ENCODE measurements around the gene IGIP.

Gene IGIP

DNA sequence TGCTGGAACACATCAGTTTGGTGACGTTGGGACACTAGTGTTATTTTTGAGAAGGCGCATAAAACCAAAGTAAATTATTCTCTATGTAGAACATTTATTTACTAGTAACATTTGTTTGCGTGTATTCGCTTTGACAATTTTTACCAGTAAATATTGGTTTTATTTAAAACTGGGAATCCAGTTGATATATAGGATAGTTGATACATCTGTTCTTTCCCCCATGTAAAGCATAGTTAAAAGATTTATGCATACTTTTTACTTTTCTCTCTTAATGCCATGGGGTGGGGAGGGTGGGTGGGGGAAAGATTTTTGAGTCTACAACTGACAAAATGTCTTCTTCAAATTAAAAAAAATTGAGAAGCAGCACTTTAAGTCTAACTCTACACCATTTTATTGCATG lies at the start of gene IGIP:
IGIP (plus strand) TSS at position 301 of the 400 bp plus-strand sequence. CDS start 2,540 bp downstream, outside the sequence.
- no peak for DNase-seq (ENCODE audit: low read depth)

DNA sequence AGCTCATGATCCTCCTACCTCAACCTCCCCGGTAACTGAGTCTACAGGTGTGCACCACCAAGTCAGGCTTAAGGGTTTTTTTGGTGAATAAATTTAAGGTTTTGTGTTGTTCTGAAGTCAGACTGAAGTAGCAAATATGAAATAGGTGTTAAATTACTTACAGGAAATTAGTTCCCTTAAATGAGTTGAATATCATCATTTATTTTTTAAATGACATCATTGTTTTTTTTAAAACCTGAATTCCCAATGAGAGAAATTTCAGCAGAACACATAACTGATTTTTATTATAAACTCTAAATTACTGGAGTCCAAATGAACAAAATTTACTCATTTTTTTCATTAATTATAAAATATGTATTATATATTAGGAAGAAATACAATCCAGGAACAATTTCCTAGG lies 49.6 kb upstream of the IGIP start:
- no peak for DNase-seq (ENCODE audit: low read depth)

DNA sequence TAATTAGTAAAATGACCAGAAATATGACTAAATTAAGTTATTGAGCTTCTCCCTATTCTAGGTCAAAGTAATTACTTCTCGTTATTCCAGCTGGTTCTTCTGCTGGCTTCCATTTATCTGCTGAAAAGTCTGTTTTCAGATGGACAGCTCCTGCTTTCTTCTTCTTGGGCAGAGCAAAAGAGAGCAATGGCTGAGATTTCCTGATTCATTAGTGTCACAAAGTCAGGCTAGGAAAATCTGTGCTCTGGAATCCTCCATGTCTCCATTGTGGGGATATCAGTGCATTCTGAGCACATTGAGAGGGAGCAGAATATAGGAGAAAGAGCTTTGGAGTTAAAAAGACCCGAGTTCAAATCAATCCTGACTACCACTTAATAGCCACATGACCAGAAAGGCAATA lies 48.9 kb upstream of the IGIP start:
- DNase-seq (ENCODE audit: low read depth): no peak

DNA sequence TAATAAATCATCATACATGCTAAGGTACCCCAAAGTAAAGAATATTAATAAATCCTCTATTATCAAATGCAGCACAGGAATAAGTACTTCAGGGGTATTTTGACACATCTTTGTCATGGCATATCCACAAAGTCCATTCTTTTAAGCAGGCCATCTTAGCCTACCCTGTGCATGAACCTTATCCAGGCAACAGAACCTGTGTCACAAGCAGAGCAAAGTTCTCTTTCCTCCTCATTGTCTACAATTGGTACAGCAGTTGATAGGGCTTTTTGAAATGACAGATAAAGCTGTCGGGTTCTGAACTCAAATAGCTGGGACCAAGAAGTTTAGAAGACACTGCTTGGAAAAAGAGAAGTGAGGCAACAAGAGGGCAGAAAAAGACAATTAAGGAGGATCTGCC lies 42.6 kb upstream of the IGIP start:
- DNase-seq (ENCODE audit: low read depth): no peak

DNA sequence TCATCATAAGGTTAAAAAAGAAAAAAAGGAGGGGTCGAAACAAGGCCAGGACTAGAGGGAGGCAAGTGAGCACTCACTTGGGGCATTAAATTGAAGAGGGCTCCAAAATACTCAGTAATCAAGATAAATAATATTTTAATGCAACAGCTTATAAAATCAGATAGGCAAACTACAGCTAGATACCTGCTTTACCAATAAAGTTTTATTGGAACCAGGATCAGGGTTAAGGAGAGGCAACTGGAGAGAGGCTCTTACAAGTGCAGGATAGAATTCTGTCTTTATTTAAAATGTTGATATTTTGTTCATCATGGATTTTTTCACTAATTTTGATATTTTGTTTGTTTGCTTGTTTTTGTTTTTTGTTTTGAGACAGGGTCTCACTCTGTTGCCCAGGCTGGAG lies 42.1 kb upstream of the IGIP start:
- no peak for DNase-seq (ENCODE audit: low read depth)

DNA sequence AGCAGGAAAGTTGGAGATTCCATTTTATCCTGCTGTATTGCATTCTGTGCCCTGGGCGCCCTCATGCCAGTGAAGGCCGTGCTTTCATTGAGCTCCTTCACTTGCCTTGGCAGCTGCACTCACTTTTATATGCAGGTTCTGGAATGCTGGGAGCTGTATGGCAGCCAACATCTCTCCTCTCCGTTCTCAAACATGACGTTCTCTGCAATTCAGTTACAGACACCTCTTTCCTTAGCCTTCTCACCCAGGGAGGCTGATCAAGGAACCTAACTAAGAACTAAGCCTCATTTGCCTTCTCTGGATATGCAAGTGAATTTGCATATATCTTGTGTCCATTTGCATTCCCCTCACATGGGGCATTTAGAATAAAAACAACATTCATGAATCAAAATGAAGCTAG lies 41.2 kb upstream of the IGIP start:
- no peak for DNase-seq (ENCODE audit: low read depth)

DNA sequence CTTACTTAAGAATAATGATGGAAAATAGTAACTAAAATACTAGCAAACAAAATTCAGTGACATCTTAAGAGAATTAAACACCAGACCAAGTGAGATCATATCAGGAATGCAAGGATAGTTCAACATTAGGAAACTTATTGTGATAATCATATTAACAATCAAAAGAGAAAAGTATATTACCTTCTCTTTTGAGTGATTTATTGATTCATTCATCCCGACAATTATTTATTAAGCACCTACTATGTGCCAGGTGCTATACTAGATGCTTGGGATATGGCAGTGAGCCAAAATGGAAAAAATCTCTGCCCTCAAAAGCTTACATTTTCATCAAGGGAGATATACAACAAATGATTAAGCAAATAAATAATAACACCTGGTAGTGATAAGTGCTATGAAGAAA lies 35.5 kb upstream of the IGIP start:
- no peak for DNase-seq (ENCODE audit: low read depth)

DNA sequence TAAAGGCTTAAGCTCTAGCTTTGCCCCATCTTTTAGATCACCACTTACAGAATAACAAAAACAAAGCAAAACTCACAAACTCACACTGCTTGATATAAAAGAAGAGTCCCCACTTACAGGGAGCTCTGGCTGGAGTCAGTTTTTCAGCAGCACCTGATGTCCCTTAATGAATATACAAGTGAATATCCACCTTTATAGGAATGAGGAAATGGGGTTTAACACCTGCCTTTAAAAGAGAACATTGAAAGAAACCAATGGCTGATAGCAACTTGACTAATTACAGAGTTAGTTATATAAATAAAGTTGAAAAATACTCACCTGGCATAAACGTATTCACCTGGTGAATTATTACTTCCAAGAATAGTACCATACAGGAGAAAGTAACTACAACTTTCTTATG lies 32.6 kb upstream of the IGIP start:
- no peak for DNase-seq (ENCODE audit: low read depth)

DNA sequence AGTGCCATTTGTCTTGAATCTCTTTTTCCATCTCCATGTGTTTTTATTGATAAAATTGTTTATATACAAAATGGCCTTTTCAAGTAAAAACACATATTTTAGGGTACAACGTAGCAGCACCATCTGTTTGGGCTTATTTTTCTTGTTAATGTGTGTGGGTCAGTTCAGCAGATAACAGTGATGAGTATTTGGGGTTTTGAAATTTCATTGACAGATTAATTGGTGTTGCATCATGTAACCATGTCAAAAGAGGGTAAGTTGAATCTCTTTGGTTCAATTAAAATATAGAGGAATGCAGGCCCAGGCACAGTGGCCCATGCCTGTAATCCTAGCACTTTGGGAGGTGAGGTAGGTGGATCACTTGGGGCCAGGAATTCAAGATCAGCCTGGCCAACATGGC lies 31.9 kb upstream of the IGIP start:
- DNase-seq (ENCODE audit: low read depth): no peak

DNA sequence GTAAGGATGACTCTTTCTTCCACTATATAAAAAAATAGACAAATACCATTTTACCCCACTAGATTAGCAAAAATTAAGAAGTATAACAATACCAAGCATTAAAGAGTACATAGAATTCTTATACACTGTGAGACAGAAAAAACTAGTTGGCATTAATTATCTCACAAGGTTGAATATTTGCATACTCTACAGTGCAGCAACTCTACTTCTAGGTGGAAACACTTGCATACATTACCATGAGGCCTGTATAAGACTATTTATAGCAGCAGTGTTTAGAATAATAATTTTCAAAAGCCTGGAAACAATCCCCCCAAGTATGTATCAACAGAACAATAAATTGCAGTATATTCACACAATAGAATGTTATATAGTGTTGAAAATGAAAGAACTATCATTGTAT lies 30.8 kb upstream of the IGIP start:
- DNase-seq (ENCODE audit: low read depth): no peak

DNA sequence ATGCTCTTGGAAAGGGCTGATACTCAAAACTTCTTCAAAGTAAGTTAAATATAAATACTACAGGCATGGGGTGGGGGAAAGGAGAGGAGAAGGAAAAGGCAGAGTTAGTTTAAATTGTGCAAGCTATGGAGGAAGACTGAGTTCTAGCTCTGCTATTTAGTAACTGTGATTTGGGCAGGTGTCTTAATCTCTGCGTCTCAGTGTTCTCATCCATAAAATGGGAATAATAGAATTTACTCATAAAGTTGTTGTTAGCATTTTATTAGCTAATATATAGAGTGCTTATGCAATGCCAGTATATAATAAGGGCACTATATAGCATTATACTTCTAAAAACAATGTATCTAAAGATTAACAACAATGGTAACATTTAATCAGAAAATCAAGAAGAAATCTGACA lies 24.6 kb upstream of the IGIP start:
- DNase-seq (ENCODE audit: low read depth): no peak

DNA sequence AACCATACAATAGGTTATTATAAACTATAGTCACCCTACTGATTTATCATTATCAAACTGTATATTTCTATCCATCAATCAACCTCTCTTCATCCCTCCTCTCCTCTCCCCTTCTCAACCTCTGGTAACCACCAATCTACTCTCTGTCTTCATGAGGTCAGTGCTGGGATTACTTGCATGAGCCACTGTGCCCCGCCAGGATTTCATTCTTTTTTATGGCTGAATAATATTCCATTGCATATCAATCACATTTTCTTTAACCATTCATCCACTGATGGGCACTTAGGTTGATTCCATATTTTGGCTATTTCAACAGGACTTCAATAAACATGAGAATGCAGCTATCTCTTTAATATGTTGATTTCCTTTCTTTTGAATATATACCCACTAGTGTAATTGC lies 22.6 kb upstream of the IGIP start:
- no peak for DNase-seq (ENCODE audit: low read depth)

DNA sequence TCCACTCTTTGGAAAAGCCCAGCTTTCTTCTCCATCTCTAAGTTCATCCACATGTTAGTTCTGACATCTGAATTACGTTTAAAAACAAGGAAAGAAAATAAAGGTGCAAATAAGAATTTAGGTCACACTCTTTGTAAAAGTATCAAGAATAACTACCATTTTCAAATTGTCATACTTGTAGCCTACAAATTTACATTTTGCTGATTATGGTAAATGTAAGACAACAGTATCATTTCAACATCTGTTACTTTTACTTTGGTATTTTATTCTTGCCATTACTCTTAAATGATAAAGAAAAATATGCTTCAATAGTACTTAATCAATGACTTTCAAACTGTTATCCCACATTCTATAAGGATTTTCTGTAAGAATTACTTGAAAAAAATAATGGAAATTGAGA lies 21.6 kb upstream of the IGIP start:
- no peak for DNase-seq (ENCODE audit: low read depth)

DNA sequence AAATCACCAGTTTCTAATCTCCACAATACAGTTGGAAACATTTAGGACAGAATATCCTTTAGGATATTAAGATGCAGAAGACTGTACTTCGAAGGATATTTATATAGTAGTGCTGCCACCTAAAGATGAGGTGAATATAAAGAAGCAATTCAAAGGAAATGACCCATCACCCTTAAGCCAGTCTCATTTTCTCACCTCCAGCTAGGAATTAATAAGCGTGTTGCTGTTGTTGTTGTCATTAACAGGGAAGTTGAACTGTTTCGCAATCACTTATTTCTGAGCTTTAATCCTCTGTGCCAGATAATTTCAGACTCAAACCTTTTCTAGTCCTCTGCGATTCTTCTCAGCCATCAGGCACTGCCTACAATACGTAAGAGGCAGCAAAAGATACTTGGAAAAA lies 19.6 kb upstream of the IGIP start:
- no peak for DNase-seq (ENCODE audit: low read depth)

DNA sequence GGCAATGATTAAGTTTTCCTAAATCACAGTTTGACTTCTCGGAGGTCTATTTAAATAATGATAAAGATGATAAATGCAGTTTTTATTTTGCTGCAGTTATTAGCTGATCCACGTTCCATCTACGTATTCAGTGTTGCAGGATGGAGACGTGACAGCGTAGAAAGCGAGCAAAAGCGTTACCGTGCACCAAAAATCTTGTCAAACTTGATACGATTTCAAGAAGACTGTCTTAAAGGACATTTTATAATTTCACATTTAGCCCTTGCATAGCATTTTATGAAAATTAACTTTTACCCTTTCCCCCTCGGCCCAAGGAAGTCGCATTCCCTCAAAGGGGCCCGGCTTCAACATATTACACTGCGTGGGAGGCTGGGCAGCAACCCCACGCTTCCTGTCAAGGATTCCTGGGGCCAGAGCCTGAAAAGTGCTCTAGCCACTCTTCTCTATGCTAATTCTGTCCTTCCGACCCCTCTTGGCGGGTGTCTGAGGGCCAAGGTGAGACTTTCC lies 18.9 kb upstream of the IGIP start:
- no peak for DNase-seq (ENCODE audit: low read depth)

DNA sequence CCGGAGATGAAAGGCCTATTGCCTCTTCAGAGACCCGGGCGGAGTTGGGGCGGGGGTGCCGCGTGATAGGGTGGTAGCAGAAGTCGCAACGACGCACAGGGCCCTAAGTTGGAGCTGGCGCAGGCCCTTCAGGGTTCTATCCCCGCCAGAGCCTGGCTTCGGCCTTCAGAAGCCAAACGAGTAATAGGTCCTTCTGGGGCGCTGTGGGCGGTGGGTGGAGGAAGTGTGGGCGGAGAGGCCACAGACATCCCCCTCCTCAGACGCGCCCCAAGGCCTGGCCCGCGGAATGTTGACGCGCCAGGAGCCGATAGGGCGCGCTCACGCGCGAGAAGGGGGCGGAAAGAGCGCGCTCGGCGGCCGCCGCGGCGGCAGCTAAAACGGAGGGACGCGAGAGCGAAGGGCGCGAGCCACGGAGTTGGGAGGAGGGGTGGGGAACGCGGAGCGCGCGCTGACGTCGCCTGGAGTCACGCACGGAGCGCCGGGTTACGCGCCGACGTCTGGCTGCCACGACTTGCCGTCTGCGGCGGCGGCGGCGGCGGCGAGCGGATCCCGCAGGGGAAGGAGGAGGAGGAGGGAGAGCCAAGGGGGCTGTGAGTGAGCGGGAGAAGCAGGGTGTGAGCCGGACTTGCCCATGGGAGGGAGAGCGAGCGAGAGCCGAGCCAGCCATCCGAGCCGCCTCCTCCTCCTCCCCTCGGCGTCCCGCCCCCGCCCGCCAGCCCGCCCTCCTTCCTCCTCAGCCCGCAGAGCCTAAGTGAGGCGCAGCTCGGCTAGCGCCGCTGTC lies 18.2 kb upstream of the IGIP start:
- DNase-seq (ENCODE audit: low read depth): peak; percentile 61

DNA sequence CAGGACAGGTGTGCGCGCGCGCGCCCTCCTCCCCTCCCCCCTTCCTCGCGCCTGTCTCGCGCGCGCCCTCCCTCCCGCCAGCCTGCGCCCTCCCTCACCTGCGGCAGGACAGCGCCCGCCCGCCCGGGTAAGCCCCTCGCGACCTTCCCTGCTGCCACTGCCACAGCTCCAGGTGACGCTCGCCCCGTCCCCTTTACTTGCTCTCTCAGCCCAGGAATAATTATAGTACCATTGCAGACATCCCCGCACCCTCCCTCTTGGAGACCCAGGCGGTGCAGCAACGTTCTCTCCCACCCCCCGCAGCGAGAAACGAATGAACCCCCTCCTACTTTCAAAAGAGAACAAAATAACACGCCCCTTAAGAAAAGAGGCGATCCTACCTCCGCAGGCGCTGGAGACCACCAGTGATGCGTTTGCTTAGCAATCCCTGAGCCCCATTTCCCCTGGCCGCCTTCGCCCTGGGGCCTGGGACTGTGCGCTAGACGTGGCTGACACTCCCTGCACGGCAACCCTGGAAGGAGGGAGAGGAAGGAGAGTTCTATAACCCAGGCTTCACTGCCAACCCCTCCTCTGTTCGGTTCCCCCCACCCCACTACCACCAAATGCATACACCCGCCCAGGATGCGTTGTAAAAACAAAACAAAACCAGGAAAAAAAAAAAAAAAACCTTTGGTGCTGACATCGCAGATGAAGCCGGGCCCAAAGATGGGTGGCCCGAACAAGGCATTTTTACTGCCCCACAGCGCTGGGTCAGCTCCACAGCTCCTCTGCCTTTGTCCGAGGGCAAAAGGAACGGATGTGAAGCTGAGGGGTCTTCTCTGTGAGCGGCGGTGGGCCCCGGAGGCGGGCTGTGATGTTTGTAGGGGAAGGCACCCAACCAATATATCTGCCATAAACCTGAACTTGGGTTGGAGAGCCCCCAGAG lies 17.4 kb upstream of the IGIP start:
- no peak for DNase-seq (ENCODE audit: low read depth)

DNA sequence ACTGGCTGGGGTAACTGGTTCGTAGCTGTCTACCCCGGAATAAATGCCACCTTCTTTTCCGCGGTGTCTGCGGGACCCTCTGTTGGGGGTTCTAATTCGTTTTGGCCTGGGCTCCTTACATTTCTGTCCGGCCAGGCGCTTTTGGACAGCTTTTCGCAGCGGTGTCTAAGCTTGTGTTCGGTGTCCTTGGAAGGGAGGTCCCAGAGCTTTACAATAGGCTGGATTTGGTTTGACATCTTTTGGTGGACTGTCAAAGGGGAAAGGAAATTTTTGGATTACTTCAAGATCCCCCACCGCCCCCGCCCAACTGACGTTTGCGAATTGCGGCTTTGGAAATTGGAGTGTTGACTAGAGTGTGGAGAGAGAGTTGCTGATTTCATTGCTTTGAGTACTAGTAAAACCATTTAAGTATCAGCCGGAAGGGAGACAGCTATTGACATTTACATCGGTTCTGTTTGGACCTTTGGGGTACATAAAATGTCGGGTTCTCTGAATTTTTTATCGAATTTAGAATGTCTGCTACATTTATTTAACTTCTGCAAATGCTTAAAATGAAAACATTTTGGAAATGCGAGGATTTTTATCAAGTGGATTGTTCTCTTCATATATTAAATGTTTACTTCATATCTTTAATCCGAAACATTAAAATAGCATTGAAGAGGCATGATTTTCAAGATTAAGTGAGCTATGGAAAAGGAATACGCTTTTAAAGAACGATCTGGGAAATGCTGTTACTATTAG lies 16.5 kb upstream of the IGIP start:
- no peak for DNase-seq (ENCODE audit: low read depth)

DNA sequence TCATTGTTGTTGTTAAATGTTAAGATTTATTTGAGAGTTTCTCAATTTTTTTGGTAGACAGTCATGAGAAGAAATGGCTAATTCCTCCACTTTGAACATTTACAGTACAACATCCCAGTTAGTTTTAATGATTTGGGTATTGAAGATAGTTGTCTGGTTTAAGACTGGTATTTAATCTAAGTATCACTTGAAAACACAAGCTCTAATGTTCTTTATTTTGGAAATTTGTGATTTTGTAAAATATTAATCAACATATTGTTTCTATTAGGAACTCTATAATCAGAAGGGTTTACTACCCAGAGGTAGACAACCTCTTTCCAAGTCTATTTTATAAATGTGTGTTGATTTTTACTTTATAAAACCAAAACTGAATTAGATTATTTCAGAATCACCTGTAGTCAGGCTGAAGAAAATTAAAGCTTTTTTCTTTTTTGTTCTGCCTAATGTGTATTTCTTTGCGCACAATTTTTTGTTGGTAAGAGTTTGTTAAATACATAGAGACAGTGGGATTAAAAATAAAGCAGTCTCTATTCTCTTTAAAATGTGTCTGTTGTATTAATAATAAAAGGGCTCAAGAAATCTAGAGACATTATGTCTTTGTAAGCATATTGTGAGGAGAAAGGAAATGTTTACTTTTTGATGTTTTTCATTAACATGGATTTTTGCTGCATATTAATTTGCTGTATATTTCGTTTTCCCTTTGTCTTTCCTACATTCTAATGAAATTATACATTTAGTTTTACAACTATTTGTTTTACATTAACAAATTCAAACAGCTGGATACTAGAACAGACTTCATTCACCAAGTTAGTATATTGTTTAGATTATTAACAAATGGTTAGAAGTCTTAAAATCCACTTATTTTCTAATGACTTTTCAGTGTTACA lies 15.7 kb upstream of the IGIP start:
- DNase-seq (ENCODE audit: low read depth): no peak

DNA sequence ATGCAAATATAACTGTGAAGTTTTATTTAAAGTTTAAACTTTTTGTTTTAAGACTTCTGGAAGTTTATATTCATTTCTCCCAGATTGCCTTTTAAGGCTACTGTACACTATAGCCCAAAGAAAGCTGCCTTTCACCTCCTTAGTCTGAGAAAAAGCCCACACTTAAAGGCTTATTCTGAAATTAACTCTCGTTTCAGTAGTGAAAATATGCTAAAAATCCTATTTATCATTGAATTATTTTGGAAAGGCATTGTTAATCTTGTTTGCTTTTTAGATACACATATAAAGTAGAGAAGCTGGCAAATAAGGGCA lies 15.1 kb upstream of the IGIP start:
- DNase-seq (ENCODE audit: low read depth): no peak

DNA sequence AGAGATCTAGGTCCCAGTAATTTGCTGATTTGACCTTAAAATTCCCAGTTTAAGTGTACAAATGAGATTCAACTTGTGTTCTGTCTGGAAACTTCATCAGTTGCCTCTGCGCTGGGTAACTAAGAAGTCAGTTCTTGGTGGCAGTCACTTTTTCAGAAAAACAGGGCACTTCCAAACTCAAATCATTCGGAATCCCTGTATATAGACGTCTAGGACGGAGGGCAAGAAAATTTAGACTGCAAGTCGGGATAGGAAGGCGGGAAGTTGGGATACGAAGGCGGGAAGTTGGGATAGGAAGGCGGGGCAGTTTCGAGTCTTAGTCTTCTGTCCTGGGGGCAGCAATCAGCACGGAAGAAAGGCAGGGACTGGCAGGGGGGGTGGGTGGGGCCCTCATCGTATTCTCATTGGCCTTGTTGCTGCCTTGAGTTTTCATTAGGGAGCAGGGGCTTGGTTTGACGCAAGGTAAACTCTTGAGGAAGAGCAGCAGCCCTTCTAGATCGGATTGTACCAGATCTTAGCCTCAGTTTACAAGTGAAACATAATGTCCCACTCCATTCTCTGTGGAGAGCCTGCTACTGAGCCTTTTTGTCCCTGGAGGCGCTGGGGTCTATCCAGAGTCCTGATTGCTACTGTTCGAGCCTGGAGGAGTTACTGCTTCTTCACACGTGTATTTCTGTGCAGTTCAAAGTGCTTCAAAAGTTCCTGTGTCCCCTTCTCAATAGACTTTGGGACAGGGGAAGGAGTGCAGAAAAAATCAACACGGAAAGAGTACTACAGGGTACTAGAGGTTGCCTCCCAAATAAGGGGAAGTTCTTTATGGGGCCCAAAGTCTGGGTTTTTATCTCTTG lies 14.5 kb upstream of the IGIP start:
- DNase-seq (ENCODE audit: low read depth): no peak
